ENCODE results near the gene HMGB2. TPM values are rescaled to one million over a fixed set of nuclear protein-coding genes. Genes with fewer than 3 reads are reported as not detected.

Gene HMGB2
- total RNA-seq, 4 donors from 2014 or later, result 27.3 to 83.6 (median 65.3) TPM

DNA sequence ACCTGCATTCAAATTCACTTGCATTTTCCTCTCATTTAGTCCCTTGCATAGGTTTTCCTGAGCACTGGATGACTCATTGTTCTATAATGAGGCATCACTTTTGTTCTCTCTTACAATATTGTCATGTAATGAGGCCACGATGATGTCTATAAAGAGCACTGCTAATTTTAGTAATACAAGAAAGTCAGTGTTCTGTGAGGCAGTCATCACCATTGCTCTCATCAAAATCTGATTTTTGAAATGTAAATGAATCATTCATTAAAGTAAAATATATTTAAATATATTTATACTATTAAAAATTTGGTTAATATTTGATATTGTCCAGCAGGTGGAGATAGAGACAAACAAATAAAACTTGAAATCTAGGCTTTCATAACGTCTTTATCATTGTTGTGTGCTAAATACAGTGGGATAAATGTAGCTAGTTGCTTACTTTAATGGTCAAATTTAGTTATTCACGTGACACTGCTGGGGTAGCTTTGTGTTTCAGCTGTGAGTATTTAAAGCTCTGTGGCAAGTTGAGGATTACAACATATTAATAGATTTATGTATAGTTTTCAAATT, 15.4 kb downstream of the HMGB2 start:
- Histone ChIP-seq H3K4me3 (no peak overlapping the region), H3K27ac (no peak overlapping the region), H3K4me1 (peaks cover 0 to 10% (median 0%) of the 10 kb centered on the region in 3 donors), H3K9me3 (no peaks in the 10 kb centered on the region), H3K36me3 (peaks cover 0 to 67% (median 0%) of the 10 kb centered on the region in 3 donors), H3K27me3 (no peaks in the 10 kb centered on the region)
- WGBS, 2 donors, result 7% methylated on average over 3 of the region's 3 CpGs
- TF ChIP-seq, protein P1, sequence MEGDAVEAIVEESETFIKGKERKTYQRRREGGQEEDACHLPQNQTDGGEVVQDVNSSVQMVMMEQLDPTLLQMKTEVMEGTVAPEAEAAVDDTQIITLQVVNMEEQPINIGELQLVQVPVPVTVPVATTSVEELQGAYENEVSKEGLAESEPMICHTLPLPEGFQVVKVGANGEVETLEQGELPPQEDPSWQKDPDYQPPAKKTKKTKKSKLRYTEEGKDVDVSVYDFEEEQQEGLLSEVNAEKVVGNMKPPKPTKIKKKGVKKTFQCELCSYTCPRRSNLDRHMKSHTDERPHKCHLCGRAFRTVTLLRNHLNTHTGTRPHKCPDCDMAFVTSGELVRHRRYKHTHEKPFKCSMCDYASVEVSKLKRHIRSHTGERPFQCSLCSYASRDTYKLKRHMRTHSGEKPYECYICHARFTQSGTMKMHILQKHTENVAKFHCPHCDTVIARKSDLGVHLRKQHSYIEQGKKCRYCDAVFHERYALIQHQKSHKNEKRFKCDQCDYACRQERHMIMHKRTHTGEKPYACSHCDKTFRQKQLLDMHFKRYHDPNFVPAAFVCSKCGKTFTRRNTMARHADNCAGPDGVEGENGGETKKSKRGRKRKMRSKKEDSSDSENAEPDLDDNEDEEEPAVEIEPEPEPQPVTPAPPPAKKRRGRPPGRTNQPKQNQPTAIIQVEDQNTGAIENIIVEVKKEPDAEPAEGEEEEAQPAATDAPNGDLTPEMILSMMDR (IDR thresholded peaks at IDR 0.05), result peak in 4 of 6 experiments; percentile 3 to 45 (median 39)
- TF ChIP-seq POLR2A (IDR thresholded peaks at IDR 0.05), result no peak
- DNase-seq, result no peak
- intact Hi-C loops (cut with DNase I), result loop anchor here (5.0 to 10.0 kb wide), 2 partner anchors 99 to 186 kb away; no protein-coding TSS in a partner anchor

DNA sequence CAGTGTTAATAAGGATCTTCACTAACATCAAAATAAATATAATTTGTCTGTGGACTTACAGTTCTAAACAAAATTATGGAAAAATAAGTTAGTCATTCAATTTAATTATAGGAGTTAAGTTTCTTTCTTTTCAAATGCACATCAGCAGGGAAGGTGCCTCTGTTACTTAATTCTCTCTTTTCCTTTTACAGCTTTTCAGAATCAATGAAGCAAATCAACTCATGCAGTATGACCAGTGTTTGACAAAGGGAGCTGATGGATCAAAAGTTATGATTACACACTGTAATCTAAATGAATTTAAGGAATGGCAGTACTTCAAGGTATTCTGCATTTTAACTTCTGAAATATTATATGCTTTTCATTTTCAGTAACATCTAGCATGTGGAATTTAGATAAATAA, 15.9 kb downstream of the HMGB2 start:
- Histone ChIP-seq H3K27ac (no peak overlapping the region), H3K9me3 (no peaks in the 10 kb centered on the region), H3K27me3 (no peaks in the 10 kb centered on the region), H3K4me3 (no peak overlapping the region), H3K36me3 (peaks cover 0 to 67% (median 0%) of the 10 kb centered on the region in 3 donors), H3K4me1 (peaks cover 0 to 10% (median 0%) of the 10 kb centered on the region in 3 donors)
- TF ChIP-seq, protein P1 (IDR thresholded peaks at IDR 0.05), result no peak
- TF ChIP-seq POLR2A (IDR thresholded peaks at IDR 0.05), result no peak
- no peak for DNase-seq
- intact Hi-C loops (cut with DNase I), result loop anchor here (5.0 to 10.0 kb wide), 2 partner anchors 99 to 187 kb away; no protein-coding TSS in a partner anchor

DNA sequence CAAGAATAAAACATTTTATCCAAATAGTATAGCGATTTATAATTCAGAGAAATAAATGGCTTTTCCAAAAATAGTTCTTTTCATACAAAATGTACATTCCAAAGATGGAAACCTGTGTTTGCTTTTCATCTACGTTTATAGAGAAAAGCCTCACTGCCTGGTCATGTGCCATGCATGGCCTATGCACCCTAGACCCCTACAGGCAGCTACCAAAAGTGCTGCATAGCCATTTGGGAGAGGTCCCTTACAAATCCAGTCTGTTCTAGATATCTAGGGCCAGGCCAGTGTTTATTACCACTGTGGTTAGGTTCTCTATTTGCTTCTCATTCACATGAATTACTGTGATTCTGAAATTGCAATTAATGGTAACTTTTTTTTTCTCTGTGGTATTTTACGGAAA, 17.2 kb downstream of the HMGB2 start:
- no peak for DNase-seq
- H3K4me3 ChIP-seq, result no peak overlapping the region
- no peak overlapping the region for H3K27ac ChIP-seq
- H3K9me3 ChIP-seq, result no peaks in the 10 kb centered on the region
- TF ChIP-seq, protein P1 (IDR thresholded peaks at IDR 0.05), result peak in 1 of 6 experiments; percentile 10
- TF ChIP-seq POLR2A (IDR thresholded peaks at IDR 0.05), result no peak
- H3K4me1 ChIP-seq, result peaks cover 0 to 10% (median 0%) of the 10 kb centered on the region in 3 donors
- intact Hi-C loops (cut with DNase I), result loop anchor here (5.0 to 10.0 kb wide), 2 partner anchors 100 to 188 kb away; no protein-coding TSS in a partner anchor
- WGBS, 2 donors, result 75 to 84% methylated on average over 3 of the region's 3 CpGs
- H3K36me3 ChIP-seq, result peaks cover 0 to 70% (median 0%) of the 10 kb centered on the region in 3 donors
- H3K27me3 ChIP-seq, result no peaks in the 10 kb centered on the region

DNA sequence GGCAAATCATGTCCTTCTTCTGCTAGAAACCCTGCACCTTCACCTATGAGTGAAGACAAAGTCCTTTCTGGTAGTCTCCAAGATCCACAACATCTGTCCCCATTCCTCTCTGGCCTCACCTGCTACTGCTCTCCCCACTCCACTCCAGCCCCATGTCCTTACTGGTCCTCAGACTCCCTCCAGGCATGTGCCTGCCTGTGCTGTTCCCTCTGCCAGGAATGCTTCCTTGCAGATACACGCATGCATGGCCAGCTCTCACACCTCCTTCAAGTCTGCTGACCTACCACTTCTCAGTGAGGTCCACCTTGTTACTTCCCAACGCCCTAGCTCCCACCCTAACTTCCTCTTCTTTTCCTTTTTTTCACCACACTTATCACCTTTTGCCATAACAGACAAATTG, 18.1 kb downstream of the HMGB2 start:
- TF ChIP-seq, protein P1 (IDR thresholded peaks at IDR 0.05), result no peak
- no peak for TF ChIP-seq POLR2A (IDR thresholded peaks at IDR 0.05)
- no peak for DNase-seq
- H3K36me3 ChIP-seq, result peaks cover 0 to 70% (median 0%) of the 10 kb centered on the region in 3 donors
- intact Hi-C loops (cut with DNase I), result loop anchor here (5.0 to 10.0 kb wide), 2 partner anchors 101 to 189 kb away; no protein-coding TSS in a partner anchor
- no peak overlapping the region for H3K27ac ChIP-seq
- 46 to 57% methylated on average over 2 of the region's 2 CpGs for WGBS, 2 donors
- H3K27me3 ChIP-seq, result no peaks in the 10 kb centered on the region
- peaks cover 0 to 10% (median 0%) of the 10 kb centered on the region in 3 donors for H3K4me1 ChIP-seq
- no peaks in the 10 kb centered on the region for H3K9me3 ChIP-seq
- no peak overlapping the region for H3K4me3 ChIP-seq

DNA sequence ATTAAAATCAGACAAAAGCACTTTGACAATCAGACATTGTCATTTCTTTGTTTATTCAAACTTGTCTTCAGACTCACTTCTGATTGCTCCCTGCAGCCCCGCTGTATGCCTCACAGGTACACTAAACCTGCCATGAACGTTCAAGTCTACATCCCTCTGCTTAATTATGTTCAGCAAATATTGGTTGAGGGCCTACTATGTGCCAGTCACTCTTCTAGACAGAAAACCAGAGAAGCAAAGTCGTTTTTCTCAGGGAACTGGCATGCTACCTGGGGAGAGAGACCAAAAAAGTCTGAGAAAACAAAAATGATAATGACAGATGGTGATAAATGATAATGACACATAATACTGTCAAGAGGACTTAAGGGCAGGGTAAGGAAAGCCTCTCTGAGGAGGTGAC, 19.4 kb downstream of the HMGB2 start:
- Histone ChIP-seq H3K4me3 (no peak overlapping the region), H3K27ac (no peak overlapping the region), H3K4me1 (peaks cover 0 to 10% (median 0%) of the 10 kb centered on the region in 3 donors), H3K36me3 (peaks cover 0 to 71% (median 0%) of the 10 kb centered on the region in 3 donors), H3K9me3 (no peaks in the 10 kb centered on the region), H3K27me3 (no peaks in the 10 kb centered on the region)
- 79% methylated on average over 3 of the region's 3 CpGs for WGBS, 2 donors
- DNase-seq, result no peak
- intact Hi-C loops (cut with DNase I), result loop anchor here (5.0 to 10.0 kb wide), 2 partner anchors 103 to 190 kb away; no protein-coding TSS in a partner anchor
- TF ChIP-seq POLR2A (IDR thresholded peaks at IDR 0.05), result no peak
- TF ChIP-seq, protein P1 (IDR thresholded peaks at IDR 0.05), result no peak

All from esophagus squamous epithelium (tissue), 5 donors.